ENCODE results near the gene CBR4. TPM values are rescaled to one million over a fixed set of nuclear protein-coding genes. Genes with fewer than 3 reads are reported as not detected.

Gene CBR4
- total and polyA plus RNA-seq, 11 donors, result 8.7 to 26.5 (median 20.7) TPM

DNA sequence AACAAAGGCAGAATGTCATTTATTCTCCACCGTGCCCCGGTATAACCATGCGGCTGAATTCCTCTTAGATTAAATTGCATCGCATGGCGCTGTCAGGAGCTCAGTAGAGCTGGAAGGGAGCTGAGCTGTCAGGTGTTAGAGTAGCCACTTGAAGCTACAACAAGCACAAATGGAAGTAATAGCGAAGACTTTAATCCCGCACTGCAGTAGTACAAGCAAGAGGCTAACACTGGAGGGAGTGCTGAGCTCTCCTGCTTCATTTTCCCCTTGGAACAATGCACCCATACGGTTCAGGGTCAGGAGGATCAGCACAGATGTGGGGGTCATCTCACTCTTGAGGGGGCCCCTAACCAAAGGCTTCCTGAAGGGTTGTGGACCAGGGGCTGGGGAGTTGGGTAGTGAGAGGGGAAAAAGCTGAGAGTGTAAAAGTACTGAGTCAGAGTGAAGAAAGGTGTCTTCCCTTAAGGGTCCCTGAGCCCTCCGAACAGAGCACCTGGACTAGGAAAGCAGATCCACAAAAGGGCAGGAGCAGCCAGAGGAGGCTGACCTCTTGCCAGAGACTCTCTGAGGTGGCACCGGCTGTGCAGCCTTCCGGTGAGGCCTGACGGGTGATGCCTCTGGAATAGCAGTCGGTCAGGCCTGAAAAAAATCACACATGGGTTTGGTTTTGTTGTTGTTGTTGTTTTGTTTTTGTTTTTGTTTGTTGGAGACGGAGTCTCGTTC is 36.0 kb upstream of the CBR4 start:
- H3K4me3 ChIP-seq, result no peak overlapping the region
- no peak for TF ChIP-seq POLR2A (IDR thresholded peaks at IDR 0.05)
- TF ChIP-seq, protein P1, sequence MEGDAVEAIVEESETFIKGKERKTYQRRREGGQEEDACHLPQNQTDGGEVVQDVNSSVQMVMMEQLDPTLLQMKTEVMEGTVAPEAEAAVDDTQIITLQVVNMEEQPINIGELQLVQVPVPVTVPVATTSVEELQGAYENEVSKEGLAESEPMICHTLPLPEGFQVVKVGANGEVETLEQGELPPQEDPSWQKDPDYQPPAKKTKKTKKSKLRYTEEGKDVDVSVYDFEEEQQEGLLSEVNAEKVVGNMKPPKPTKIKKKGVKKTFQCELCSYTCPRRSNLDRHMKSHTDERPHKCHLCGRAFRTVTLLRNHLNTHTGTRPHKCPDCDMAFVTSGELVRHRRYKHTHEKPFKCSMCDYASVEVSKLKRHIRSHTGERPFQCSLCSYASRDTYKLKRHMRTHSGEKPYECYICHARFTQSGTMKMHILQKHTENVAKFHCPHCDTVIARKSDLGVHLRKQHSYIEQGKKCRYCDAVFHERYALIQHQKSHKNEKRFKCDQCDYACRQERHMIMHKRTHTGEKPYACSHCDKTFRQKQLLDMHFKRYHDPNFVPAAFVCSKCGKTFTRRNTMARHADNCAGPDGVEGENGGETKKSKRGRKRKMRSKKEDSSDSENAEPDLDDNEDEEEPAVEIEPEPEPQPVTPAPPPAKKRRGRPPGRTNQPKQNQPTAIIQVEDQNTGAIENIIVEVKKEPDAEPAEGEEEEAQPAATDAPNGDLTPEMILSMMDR (IDR thresholded peaks at IDR 0.05), result peak in 7 of 12 donors; percentile 8 to 42 (median 23)
- no peaks in the 10 kb centered on the region for H3K27me3 ChIP-seq
- no peaks in the 10 kb centered on the region for H3K36me3 ChIP-seq
- peaks cover 9 to 26% (median 16%) of the 10 kb centered on the region in 12 donors for H3K4me1 ChIP-seq
- intact Hi-C loops (cut with DNase I), result no loop called here
- DNase-seq (no peak), ATAC-seq (peak in 3 of 4 donors; percentile 38 to 47 (median 44))
- no peaks in the 10 kb centered on the region for H3K9me3 ChIP-seq
- H3K27ac ChIP-seq, result no peak overlapping the region
- 62 to 71% (median 68%) methylated on average over 15 of the region's 15 CpGs for WGBS, 4 donors

DNA sequence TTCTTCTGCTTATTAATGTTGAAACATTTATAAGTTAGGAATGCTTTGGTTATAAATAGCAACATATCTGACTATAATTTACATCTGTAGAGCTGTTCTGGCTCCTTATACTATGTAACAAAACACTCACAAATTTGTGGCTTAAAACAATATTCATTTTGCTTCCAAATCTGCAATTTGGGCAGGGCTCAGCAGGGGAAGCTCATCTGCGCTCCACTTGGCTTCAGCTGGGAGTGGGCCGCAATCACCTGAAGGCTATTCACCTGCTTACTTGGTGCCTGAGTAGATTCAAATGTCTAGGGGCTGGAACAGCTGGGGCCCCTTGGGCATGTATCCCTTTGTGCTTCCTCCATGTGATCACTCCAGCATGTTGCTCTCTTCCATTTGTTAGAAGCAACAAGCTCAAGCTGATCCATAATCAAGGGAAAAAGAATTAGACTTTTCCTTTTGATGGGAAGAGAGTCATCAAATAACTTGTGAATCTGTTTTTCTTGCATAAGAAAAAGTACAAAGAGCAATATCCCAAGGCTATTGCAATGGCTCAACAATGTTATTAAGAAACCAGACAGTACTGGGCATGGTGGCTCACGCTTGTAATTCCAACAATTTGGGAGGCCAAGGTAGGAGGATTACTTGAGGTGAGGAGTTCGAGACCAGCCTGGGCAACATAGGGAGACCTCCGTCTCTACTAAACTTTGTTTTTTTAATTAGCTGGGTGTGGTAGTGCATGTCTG is 34.8 kb upstream of the CBR4 start:
- Histone ChIP-seq H3K9me3 (no peaks in the 10 kb centered on the region), H3K4me3 (no peak overlapping the region), H3K36me3 (no peaks in the 10 kb centered on the region), H3K27ac (no peak overlapping the region), H3K4me1 (peaks cover 0 to 14% (median 5%) of the 10 kb centered on the region in 12 donors), H3K27me3 (no peaks in the 10 kb centered on the region)
- DNase-seq (no peak), ATAC-seq (no peak)
- intact Hi-C loops (cut with DNase I), result no loop called here
- WGBS, 4 donors, result 85 to 98% (median 97%) methylated on average over 5 of the region's 5 CpGs
- TF ChIP-seq, protein P1 (IDR thresholded peaks at IDR 0.05), result no peak
- TF ChIP-seq POLR2A (IDR thresholded peaks at IDR 0.05), result no peak

DNA sequence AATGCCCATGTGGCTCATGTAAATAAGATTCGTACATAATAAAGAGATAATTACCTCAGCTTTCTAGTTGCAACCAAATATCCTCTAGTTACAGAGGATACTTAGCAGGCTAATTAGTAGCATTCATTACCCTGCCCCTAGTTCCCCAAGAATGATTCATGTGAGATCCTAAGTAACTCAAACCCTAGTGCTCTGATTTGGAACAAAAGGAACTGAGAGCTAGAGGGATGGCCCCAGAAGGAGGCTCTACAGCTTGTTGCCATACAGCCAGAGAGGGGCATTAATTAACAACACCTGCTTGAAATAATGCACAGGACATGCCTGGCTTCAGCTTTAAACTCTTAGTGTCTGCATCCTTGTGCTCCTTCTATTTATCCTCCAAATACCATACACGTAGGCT is 32.6 kb upstream of the CBR4 start:
- intact Hi-C loops (cut with DNase I), result no loop called here
- Histone ChIP-seq H3K4me3 (no peak overlapping the region), H3K4me1 (no peaks in the 10 kb centered on the region), H3K9me3 (no peaks in the 10 kb centered on the region), H3K36me3 (no peaks in the 10 kb centered on the region), H3K27me3 (no peaks in the 10 kb centered on the region), H3K27ac (no peak overlapping the region)
- 94 to 100% (median 96%) methylated on average over 2 of the region's 2 CpGs for WGBS, 4 donors
- DNase-seq (no peak), ATAC-seq (no peak)
- TF ChIP-seq, protein P1 (IDR thresholded peaks at IDR 0.05), result no peak
- TF ChIP-seq POLR2A (IDR thresholded peaks at IDR 0.05), result no peak

DNA sequence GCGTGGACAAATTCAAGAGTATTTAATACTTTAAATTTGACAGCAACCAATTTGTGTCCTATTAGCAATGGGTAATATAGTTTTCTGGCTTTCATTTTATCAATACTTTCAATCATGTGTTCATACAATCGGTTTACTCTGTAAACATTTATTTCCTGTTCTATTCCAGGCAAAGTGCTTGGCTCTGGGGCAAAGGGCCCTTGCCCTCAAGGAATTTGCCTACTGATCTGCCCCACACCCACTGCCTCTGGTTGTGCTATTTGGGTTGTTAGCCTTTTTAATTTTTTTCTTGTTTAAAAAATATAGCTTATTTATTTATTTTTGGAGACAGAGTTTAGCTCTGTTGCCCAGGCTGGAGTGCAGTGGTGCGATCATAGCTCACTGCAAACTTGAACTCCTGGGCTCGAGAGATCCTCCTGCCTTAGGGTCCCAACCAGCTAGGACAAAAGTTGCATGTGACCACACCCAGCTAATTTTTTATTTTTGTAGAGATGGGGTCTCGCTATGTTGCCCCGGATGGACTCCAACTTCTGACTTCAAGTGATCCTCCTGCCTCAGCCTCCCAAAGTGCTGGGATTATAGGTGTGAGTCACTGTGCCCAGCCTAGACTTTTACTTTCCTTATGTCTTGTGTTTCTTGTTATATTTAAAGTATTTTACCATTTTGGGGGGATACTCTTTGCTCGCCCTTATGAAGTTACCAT is 30.7 kb upstream of the CBR4 start:
- TF ChIP-seq, protein P1 (IDR thresholded peaks at IDR 0.05), result no peak
- TF ChIP-seq POLR2A (IDR thresholded peaks at IDR 0.05), result no peak
- Histone ChIP-seq H3K27ac (no peak overlapping the region), H3K36me3 (no peaks in the 10 kb centered on the region), H3K4me1 (no peaks in the 10 kb centered on the region), H3K27me3 (no peaks in the 10 kb centered on the region), H3K4me3 (no peak overlapping the region), H3K9me3 (no peaks in the 10 kb centered on the region)
- WGBS, 4 donors, result 90 to 94% (median 92%) methylated on average over 7 of the region's 7 CpGs
- DNase-seq (no peak), ATAC-seq (no peak)
- intact Hi-C loops (cut with DNase I), result no loop called here

Data from heart left ventricle (tissue), 16 donors.